GM13977 (cell line): ENCODE results near the gene SH3RF3.

Experiments used
- DNase-seq: peaks from one replicate; pipeline ENCODE4 v3.0.0; 2012; ENCODE audit warnings: low spot score
- in situ Hi-C: fragments of 300-500 bp; cut with MboI; formaldehyde crosslinking; loops from one replicate; pipeline ENCODE4 v1.12.0; 2022; ENCODE audit warnings: low sequenced_read_pairs, low pct_unique_long_range_greater_than_20kb, mixed read lengths, inconsistent platforms; ENCODE audit not compliant: unreplicated experiment
- TF ChIP-seq, protein P1 (sequence below): IDR thresholded peaks from 2 replicates; pipeline ENCODE4 v1.5.1; 2012; ENCODE audit warnings: mild to moderate bottlenecking, control low read depth; ENCODE audit not compliant: insufficient read depth; ENCODE audit errors: extremely low read depth, missing control alignments

Gene SH3RF3

DNA sequence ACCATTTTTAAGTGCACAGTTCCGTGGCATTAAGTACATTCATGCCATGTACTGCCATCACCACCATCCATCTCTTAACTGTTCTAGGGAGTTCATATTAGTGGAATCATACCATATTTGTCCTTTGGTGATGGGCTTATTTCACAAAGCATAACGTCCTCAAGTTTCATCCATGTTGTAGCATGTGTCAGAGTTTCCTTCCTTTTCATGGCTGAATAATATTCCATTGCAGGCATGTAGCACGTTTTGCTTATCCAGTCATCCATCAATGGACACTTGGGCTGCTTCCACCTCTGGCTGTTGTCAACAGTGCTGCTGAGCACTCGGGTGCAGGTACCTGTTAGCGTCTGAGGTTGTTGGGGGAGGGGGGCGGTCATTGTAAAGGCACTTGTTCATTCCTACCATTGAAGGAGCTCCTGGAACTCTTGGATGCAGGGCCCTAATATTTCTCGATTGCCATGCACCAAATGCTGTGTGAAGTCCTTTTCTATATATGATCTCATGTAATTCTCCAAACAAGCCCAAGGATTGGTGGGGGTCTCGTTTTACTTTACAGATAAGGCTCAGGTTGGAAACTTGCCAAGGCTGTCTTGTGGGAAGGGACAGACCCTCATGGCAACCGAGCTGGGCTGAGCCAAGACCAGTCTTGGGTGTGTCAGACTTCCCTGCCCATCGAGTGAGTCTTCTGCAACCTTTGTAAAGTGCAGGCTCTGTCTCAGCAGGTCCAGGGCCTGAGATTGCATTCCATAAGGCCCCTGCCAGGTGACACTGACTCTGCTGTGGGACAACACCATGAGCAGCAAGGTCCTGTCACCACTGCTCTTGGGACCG, 42.9 kb upstream of the SH3RF3 start:
- TF ChIP-seq, protein P1, sequence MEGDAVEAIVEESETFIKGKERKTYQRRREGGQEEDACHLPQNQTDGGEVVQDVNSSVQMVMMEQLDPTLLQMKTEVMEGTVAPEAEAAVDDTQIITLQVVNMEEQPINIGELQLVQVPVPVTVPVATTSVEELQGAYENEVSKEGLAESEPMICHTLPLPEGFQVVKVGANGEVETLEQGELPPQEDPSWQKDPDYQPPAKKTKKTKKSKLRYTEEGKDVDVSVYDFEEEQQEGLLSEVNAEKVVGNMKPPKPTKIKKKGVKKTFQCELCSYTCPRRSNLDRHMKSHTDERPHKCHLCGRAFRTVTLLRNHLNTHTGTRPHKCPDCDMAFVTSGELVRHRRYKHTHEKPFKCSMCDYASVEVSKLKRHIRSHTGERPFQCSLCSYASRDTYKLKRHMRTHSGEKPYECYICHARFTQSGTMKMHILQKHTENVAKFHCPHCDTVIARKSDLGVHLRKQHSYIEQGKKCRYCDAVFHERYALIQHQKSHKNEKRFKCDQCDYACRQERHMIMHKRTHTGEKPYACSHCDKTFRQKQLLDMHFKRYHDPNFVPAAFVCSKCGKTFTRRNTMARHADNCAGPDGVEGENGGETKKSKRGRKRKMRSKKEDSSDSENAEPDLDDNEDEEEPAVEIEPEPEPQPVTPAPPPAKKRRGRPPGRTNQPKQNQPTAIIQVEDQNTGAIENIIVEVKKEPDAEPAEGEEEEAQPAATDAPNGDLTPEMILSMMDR: no peak
- in situ Hi-C loops: no loop called here
- DNase-seq: no peak

DNA sequence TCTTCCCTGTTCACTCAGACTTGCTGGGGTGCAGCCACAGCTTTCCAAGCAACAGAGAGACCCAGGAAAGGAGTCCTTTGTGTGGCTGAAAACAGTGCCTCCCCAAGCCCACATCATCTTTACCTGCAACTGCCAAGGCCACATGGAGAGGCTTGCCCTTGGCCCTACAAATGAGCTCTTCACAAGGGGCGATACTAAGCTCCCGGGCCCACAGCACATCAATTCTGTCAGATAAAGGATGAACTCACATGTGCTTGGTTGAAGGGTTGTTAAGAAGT, 42.3 kb upstream of the SH3RF3 start:
- in situ Hi-C loops: no loop called here
- TF ChIP-seq, protein P1: no peak
- DNase-seq: no peak

- TF ChIP-seq, protein P1: no peak
- in situ Hi-C loops: no loop called here
- no peak for DNase-seq
Observed at GRCh38 chr2:109087055-109087663, 41.8 kb upstream of the SH3RF3 start.

DNA sequence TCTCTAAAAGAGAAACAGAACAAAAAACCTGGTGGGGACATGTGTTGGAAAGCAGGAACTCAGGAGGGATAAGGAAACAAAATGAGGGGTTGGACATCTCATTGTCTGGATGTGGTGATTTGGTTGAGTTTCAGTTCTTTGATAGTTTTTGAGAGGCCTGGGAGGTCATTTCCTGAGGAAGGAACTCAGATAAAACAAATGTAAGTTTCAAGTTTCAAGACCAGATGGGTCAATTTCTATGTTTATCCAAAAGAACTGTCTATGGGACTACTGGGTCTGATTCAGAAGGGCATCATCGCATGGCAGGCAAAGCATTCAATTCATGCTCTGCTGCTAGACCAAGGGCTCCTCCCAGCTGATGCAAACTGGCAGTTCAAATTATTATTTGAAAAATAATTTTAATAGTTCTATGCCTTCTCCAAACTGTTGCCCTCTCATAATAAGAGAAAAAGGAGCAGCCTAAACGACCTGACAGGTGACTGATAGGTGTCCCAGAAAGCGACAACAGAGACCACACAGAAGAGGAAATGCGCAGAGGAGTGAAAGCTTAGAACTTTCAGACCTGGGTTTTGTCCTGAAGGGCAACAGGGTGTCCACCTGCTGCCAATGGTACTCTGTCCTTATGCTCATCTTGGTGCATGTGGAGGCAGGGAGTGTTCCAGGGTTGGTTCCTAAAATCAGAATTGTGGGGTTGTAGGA, 39.3 kb upstream of the SH3RF3 start:
- TF ChIP-seq, protein P1: no peak
- DNase-seq: no peak
- in situ Hi-C loops: no loop called here

GRCh38 chr2:109091526-109091925, 37.5 kb upstream of the SH3RF3 start:
- TF ChIP-seq, protein P1: no peak
- DNase-seq: no peak
- in situ Hi-C loops: no loop called here

GRCh38 chr2:109094144-109094543, 34.9 kb upstream of the SH3RF3 start:
- in situ Hi-C loops: no loop called here
- TF ChIP-seq, protein P1: no peak
- DNase-seq: no peak
